ENCODE results near the gene PPP4R3A. TPM values are rescaled to one million over a fixed set of nuclear protein-coding genes. Genes with fewer than 3 reads are reported as not detected.

PPP4R3A gene
- total and polyA plus RNA-seq, 2 donors (not counting 3 experiments of a cell fraction or from before 2014, with no cell fraction given), result 20.5 to 77.0 TPM

- intact Hi-C loops (cut with micrococcal nuclease), result no loop called here
These were observed 55.5 kb downstream of the PPP4R3A start for GRCh38 chr14:91454580-91454979.

More at GRCh38 chr14:91454580-91454979, 55.5 kb downstream of the PPP4R3A start:
- no peak overlapping the region for H3K9ac ChIP-seq (replicated peaks; ENCODE audit: extremely low read depth, insufficient read depth, low read length)
- H3K4me2 ChIP-seq (ENCODE audit: insufficient read depth, low read length), result no peak overlapping the region
- POLR2A ChIA-PET, result no interaction called here
- H3K9me3 ChIP-seq (replicated peaks; ENCODE audit: control insufficient read depth, insufficient read depth, low read length), result no peaks in the 10 kb centered on the region
- BruUV-seq (replicated peaks), result no TSS peak
- DNase-seq (ENCODE audit: low read depth, low spot score), result no peak
- no peak for FAIRE-seq
- no peaks in the 10 kb centered on the region for H3K9me1 ChIP-seq (replicated peaks; ENCODE audit: control insufficient read depth, extremely low read depth, insufficient read depth, low read length)
- CTCF ChIA-PET, result interaction anchor here (1.6 kb wide), 1 partner anchor 11 kb away, joined by 7 read pairs; no protein-coding TSS in a partner anchor
- H3K4me1 ChIP-seq (ENCODE audit: control insufficient read depth, extremely low read depth, insufficient read depth, low read length), result no peaks in the 10 kb centered on the region
- H3K36me3 ChIP-seq (ENCODE audit: control insufficient read depth in 2 of 2, extremely low read depth in 1 of 2, insufficient read depth in 2 of 2, low read length in 2 of 2), result peaks cover 9 to 15% of the 10 kb centered on the region in 2 experiments
- H3K27ac ChIP-seq (ENCODE audit: insufficient read depth, low read depth, low read length), result no peak overlapping the region
- H3K79me2 ChIP-seq (ENCODE audit: control insufficient read depth, insufficient read depth, low read length), result no peaks in the 10 kb centered on the region
- peaks cover 8% of the 10 kb centered on the region for H4K20me1 ChIP-seq (replicated peaks; ENCODE audit: control insufficient read depth, extremely low read depth, insufficient read depth, low read length)
- no peak overlapping the region for H3K4me3 ChIP-seq (replicated peaks in 1 of 3; ENCODE audit: insufficient read depth in 1 of 3, low read depth in 1 of 3, low read length in 3 of 3)
- TF ChIP-seq, protein P1, sequence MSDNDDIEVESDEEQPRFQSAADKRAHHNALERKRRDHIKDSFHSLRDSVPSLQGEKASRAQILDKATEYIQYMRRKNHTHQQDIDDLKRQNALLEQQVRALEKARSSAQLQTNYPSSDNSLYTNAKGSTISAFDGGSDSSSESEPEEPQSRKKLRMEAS (IDR thresholded peaks at IDR 0.05; ENCODE audit: insufficient read depth, insufficient read length), result no peak
- TF ChIP-seq GATA2 (IDR thresholded peaks at IDR 0.05; ENCODE audit: insufficient read depth, insufficient read length, low read depth, low read length), result no peak
- no peak for TF ChIP-seq MYC (IDR thresholded peaks at IDR 0.05; ENCODE audit: low read depth, low read length)
- TF ChIP-seq CTCF (IDR thresholded peaks at IDR 0.05; ENCODE audit: extremely low read depth in 1 of 2, insufficient read depth in 1 of 2, low read depth in 1 of 2, low read length in 2 of 2), result no peak
- TF ChIP-seq FOS (IDR thresholded peaks at IDR 0.05; ENCODE audit: borderline replicate concordance, insufficient read depth, low read length), result no peak
- no peak for TF ChIP-seq POLR2A (IDR thresholded peaks at IDR 0.05; ENCODE audit: low read depth, low read length)
- no peak for TF ChIP-seq EZH2 (IDR thresholded peaks at IDR 0.05; ENCODE audit: borderline replicate concordance, low read depth, low read length, severe bottlenecking)
- TF ChIP-seq JUN (IDR thresholded peaks at IDR 0.05; ENCODE audit: borderline replicate concordance, insufficient read depth, insufficient read length, low read depth), result no peak
- TF ChIP-seq POLR2AphosphoS5 (IDR thresholded peaks at IDR 0.05; ENCODE audit: insufficient read depth, low read depth, low read length), result no peak
- no peaks in the 10 kb centered on the region for H3K27me3 ChIP-seq (ENCODE audit: control insufficient read depth in 2 of 2, insufficient read depth in 2 of 2, low read length in 2 of 2)
- dilution Hi-C loops (cut with MboI; ENCODE audit: extremely low pct_ligation_motif_present, low sequenced_read_pairs), result no loop called here
- H2AFZ ChIP-seq (ENCODE audit: low read depth, low read length), result no peak overlapping the region
